GM12801 (cell line): ENCODE measurements around the gene CHID1.

Experiments
- CTCF ChIP-seq: IDR thresholded peaks from one replicate; pipeline ENCODE4 v1.5.1; 2011; ENCODE audit warnings: control low read depth; ENCODE audit not compliant: insufficient read length; ENCODE audit errors: extremely low read depth

The CHID1 gene

GRCh38 chr11:848380-848931, 62.2 kb downstream of the CHID1 start:
- TF ChIP-seq CTCF: no peak

- TF ChIP-seq CTCF: no peak
These were observed 62.7 kb downstream of the CHID1 start for GRCh38 chr11:847876-848275.

GRCh38 chr11:846496-847098, 64.0 kb downstream of the CHID1 start:
- no peak for TF ChIP-seq CTCF

GRCh38 chr11:845872-846495, 64.6 kb downstream of the CHID1 start:
- no peak for TF ChIP-seq CTCF

GRCh38 chr11:844693-845644, 65.6 kb downstream of the CHID1 start:
- TF ChIP-seq CTCF: no peak

- no peak for TF ChIP-seq CTCF
These were observed 66.6 kb downstream of the CHID1 start for GRCh38 chr11:843818-844692.
